ENCODE data around the gene CNGB1. TPM values are rescaled to one million over a fixed set of nuclear protein-coding genes. Genes with fewer than 3 reads are reported as not detected.

Gene CNGB1
- total and polyA plus RNA-seq, 2 donors (not counting 1 experiment from before 2014, with no cell fraction given): not detected

DNA sequence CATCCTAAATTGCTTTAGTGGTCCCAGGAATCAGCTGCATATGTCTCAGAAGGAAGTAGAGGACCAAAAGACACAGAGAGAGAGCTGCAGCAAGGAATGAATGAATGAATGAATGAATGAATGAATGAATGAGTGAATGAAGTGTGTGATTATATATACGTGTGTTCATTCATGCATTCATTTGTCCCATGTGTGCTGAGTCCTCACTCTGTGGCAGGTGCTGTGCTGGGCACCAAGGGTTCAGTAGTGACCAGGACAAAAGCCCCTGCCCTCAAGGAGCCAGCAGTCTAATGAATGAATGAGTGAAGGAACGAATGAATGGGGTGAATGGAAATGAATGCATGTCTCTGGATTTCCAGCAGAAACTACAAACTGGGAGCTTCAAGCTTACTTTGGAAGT lies 9.4 kb downstream of the CNGB1 start:
- TF ChIP-seq, protein P1, sequence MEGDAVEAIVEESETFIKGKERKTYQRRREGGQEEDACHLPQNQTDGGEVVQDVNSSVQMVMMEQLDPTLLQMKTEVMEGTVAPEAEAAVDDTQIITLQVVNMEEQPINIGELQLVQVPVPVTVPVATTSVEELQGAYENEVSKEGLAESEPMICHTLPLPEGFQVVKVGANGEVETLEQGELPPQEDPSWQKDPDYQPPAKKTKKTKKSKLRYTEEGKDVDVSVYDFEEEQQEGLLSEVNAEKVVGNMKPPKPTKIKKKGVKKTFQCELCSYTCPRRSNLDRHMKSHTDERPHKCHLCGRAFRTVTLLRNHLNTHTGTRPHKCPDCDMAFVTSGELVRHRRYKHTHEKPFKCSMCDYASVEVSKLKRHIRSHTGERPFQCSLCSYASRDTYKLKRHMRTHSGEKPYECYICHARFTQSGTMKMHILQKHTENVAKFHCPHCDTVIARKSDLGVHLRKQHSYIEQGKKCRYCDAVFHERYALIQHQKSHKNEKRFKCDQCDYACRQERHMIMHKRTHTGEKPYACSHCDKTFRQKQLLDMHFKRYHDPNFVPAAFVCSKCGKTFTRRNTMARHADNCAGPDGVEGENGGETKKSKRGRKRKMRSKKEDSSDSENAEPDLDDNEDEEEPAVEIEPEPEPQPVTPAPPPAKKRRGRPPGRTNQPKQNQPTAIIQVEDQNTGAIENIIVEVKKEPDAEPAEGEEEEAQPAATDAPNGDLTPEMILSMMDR (conservative IDR thresholded peaks at IDR 0.05 in 1 of 2, IDR thresholded peaks at IDR 0.05 in 1 of 2; ENCODE audit: low read depth in 1 of 2, low read length in 2 of 2): no peak
- no peak for TF ChIP-seq EZH2 (IDR thresholded peaks at IDR 0.05; ENCODE audit: low read length, missing control alignments)

DNA sequence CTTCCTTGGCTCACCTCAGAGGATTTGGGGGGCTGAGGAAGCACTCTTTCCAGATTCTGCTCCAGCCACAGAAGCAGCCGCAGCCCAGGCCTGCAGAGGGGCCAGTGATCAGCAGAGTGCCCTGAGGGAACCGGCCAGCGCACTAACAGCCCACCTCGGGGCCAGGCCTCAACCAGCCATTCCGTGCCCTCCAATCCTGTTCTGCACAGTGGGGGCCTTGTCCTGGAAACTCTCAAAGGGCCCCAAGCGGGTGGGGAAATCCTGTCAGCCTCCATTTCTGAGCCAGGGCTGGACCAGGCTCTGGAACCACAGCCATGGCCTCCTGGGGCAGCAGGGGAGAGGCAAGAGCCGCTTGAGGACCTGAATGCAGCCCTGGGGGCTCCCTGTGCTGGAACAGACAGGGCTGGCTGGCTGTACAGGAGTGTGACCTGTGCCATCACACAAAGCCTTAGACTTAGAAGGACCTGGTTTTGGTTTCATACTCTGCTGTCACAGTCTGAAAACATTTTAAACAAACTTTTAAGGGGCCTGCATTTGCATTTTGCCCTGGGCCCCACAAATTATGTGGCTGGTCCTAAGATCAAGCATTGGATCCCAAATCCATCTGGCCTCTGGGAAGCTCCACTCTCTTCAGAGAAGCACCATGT lies 10.0 kb downstream of the CNGB1 start:
- peaks cover 11% of the 10 kb centered on the region for H3K27me3 ChIP-seq (ENCODE audit: control insufficient read depth, insufficient read depth, low read length)
- H3K79me2 ChIP-seq (ENCODE audit: control insufficient read depth, insufficient read depth, low read length): no peaks in the 10 kb centered on the region
- H3K27ac ChIP-seq (ENCODE audit: insufficient read depth, low read length): no peak overlapping the region
- no peaks in the 10 kb centered on the region for H3K4me1 ChIP-seq (ENCODE audit: control insufficient read depth, extremely low read depth, insufficient read depth, low read length)
- no peaks in the 10 kb centered on the region for H3K36me3 ChIP-seq (ENCODE audit: control insufficient read depth, insufficient read depth, low read length)
- TF ChIP-seq, protein P1 (conservative IDR thresholded peaks at IDR 0.05 in 1 of 2, IDR thresholded peaks at IDR 0.05 in 1 of 2; ENCODE audit: low read depth in 1 of 2, low read length in 2 of 2): no peak
- TF ChIP-seq EZH2 (IDR thresholded peaks at IDR 0.05; ENCODE audit: low read length, missing control alignments): no peak
- no peak overlapping the region for H3K9ac ChIP-seq (ENCODE audit: insufficient read depth, low read length)
- H3K4me3 ChIP-seq (replicated peaks in 1 of 4; ENCODE audit: control extremely low read depth in 1 of 4, insufficient read depth in 1 of 4, low read depth in 3 of 4, low read length in 4 of 4): no peak overlapping the region
- no peaks in the 10 kb centered on the region for H3K9me3 ChIP-seq (ENCODE audit: control insufficient read depth, insufficient read depth, low read depth, low read length)
- no peak overlapping the region for H3K4me2 ChIP-seq (ENCODE audit: extremely low read depth, insufficient read depth, low read length)
- H4K20me1 ChIP-seq (ENCODE audit: control insufficient read depth, extremely low read depth, insufficient read depth, low read length): no peaks in the 10 kb centered on the region
- DNase-seq (ENCODE audit: low read depth in 2 of 2): no peak
- H2AFZ ChIP-seq (ENCODE audit: low read length): no peak overlapping the region

More for the DNA sequence above, 9.4 kb downstream of the CNGB1 start:
- peaks cover 11% of the 10 kb centered on the region for H3K27me3 ChIP-seq (ENCODE audit: control insufficient read depth, insufficient read depth, low read length)
- no peak overlapping the region for H3K9ac ChIP-seq (ENCODE audit: insufficient read depth, low read length)
- DNase-seq (ENCODE audit: low read depth in 2 of 2): no peak
- no peak overlapping the region for H3K4me2 ChIP-seq (ENCODE audit: extremely low read depth, insufficient read depth, low read length)
- H3K79me2 ChIP-seq (ENCODE audit: control insufficient read depth, insufficient read depth, low read length): no peaks in the 10 kb centered on the region
- H4K20me1 ChIP-seq (ENCODE audit: control insufficient read depth, extremely low read depth, insufficient read depth, low read length): no peaks in the 10 kb centered on the region
- H3K27ac ChIP-seq (ENCODE audit: insufficient read depth, low read length): no peak overlapping the region
- no peaks in the 10 kb centered on the region for H3K9me3 ChIP-seq (ENCODE audit: control insufficient read depth, insufficient read depth, low read depth, low read length)
- H3K4me3 ChIP-seq (replicated peaks in 1 of 4; ENCODE audit: control extremely low read depth in 1 of 4, insufficient read depth in 1 of 4, low read depth in 3 of 4, low read length in 4 of 4): no peak overlapping the region
- no peaks in the 10 kb centered on the region for H3K4me1 ChIP-seq (ENCODE audit: control insufficient read depth, extremely low read depth, insufficient read depth, low read length)
- H3K36me3 ChIP-seq (ENCODE audit: control insufficient read depth, insufficient read depth, low read length): no peaks in the 10 kb centered on the region
- no peak overlapping the region for H2AFZ ChIP-seq (ENCODE audit: low read length)

DNA sequence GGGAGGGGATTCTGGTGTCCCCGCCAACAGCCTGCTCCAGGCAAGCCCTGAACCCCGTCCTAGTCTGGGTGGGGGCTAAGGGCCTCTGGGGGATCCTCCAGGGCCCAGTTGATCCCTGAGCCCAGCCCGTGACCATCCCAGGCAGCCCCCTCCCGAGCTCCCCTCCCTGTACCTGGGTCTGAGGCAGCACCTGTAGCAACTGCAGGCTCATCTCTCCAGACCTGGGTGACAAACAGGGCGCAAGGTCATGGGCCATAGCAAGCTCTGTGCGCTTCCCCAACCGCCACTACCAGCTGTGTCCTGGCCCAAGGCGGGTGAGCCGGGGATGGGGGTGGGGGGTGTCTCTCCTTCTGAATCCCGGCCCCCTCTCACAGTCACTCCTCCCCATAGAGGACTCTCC lies 10.6 kb downstream of the CNGB1 start:
- no peak overlapping the region for H3K4me2 ChIP-seq (ENCODE audit: extremely low read depth, insufficient read depth, low read length)
- H4K20me1 ChIP-seq (ENCODE audit: control insufficient read depth, extremely low read depth, insufficient read depth, low read length): no peaks in the 10 kb centered on the region
- no peaks in the 10 kb centered on the region for H3K36me3 ChIP-seq (ENCODE audit: control insufficient read depth, insufficient read depth, low read length)
- H3K9ac ChIP-seq (ENCODE audit: insufficient read depth, low read length): no peak overlapping the region
- no peak for TF ChIP-seq EZH2 (IDR thresholded peaks at IDR 0.05; ENCODE audit: low read length, missing control alignments)
- TF ChIP-seq, protein P1 (conservative IDR thresholded peaks at IDR 0.05 in 1 of 2, IDR thresholded peaks at IDR 0.05 in 1 of 2; ENCODE audit: low read depth in 1 of 2, low read length in 2 of 2): no peak
- no peaks in the 10 kb centered on the region for H3K4me1 ChIP-seq (ENCODE audit: control insufficient read depth, extremely low read depth, insufficient read depth, low read length)
- H3K4me3 ChIP-seq (replicated peaks in 1 of 4; ENCODE audit: control extremely low read depth in 1 of 4, insufficient read depth in 1 of 4, low read depth in 3 of 4, low read length in 4 of 4): no peak overlapping the region
- no peak overlapping the region for H3K27ac ChIP-seq (ENCODE audit: insufficient read depth, low read length)
- H3K9me3 ChIP-seq (ENCODE audit: control insufficient read depth, insufficient read depth, low read depth, low read length): no peaks in the 10 kb centered on the region
- no peak for DNase-seq (ENCODE audit: low read depth in 2 of 2)
- H2AFZ ChIP-seq (ENCODE audit: low read length): no peak overlapping the region
- no peaks in the 10 kb centered on the region for H3K79me2 ChIP-seq (ENCODE audit: control insufficient read depth, insufficient read depth, low read length)
- peaks cover 11% of the 10 kb centered on the region for H3K27me3 ChIP-seq (ENCODE audit: control insufficient read depth, insufficient read depth, low read length)

Data from fibroblast of lung (primary cell).